Endothelial cell of umbilical vein (primary cell): Measurements from ENCODE around the gene ZNF470. TPM values are rescaled to one million over a fixed set of nuclear protein-coding genes. Genes with fewer than 3 reads are reported as not detected.

ENCODE experiments used
- BruUV-seq: library from RNA; stranded (reverse); fragments of 400-500 nt; replicated peaks from 2 replicates; lab custom pipeline; 2021; lab: Mats Ljungman, UMichigan
- CTCF ChIA-PET: fragments of 300-600, 350-600 bp; sonication (Branson Sonifier 250); formaldehyde crosslinking; loops from one replicate; lab custom pipeline; 2021; ENCODE audit warnings: antibody characterized with exemption, inconsistent platforms; lab: Charles Lee
- POLR2A ChIA-PET: fragments of 300-600, 350-600 bp; sonication (Branson Sonifier 250); formaldehyde crosslinking; loops from one replicate; lab custom pipeline; 2021; ENCODE audit warnings: antibody characterized with exemption, inconsistent platforms; lab: Charles Lee
- DNase-seq: peaks from one replicate; pipeline ENCODE4 v3.0.0-alpha.2; 2011; ENCODE audit warnings: low read depth, low spot score
- FAIRE-seq: peaks from 2 replicates; lab custom pipeline; 2011; peaks lifted over from hg19 to GRCh38; lab: Jason Lieb, UNC
- H2AFZ ChIP-seq: 2 replicates; pipeline ENCODE4 v1.6.0; 2012; ENCODE audit warnings: low read depth, low read length, control low read depth, inconsistent platforms
- H3K27ac ChIP-seq: 2 replicates; pipeline ENCODE4 v1.5.1; 2011; ENCODE audit warnings: low read depth, mild to moderate bottlenecking, control low read depth, low read length, moderate library complexity; ENCODE audit not compliant: insufficient read depth
- H3K27me3 ChIP-seq, 2 experiments: 2 replicates each; pipeline versions ENCODE4 v1.6.0 to v1.6.1; 2011; ENCODE audit warnings: low read length in 2 of 2, mixed read lengths in 1 of 2; ENCODE audit not compliant: control insufficient read depth in 2 of 2, insufficient read depth in 2 of 2
- H3K36me3 ChIP-seq, 2 experiments: 2 replicates in 1 of 2; 3 replicates in 1 of 2; pipeline ENCODE4 v1.5.1; 2011; ENCODE audit warnings: low read length in 2 of 2, mild to moderate bottlenecking in 1 of 2, moderate library complexity in 1 of 2; ENCODE audit not compliant: control insufficient read depth in 2 of 2, insufficient read depth in 2 of 2; ENCODE audit errors: extremely low read depth in 1 of 2
- H3K4me1 ChIP-seq: 3 replicates; pipeline ENCODE4 v1.5.1; 2011; ENCODE audit warnings: mild to moderate bottlenecking, low read length; ENCODE audit not compliant: control insufficient read depth, insufficient read depth; ENCODE audit errors: extremely low read depth
- H3K4me2 ChIP-seq: 2 replicates; pipeline ENCODE4 v1.6.1; 2011; ENCODE audit warnings: low read length, control low read depth, mixed read lengths; ENCODE audit not compliant: insufficient read depth
- H3K4me3 ChIP-seq, 3 experiments: fragments of 200-600 bp in 1 of 3; sonication (generic), shearing (Covaris generic) in 1 of 3; replicated peaks in 1 of 3; 2 replicates each; pipeline ENCODE4 v1.5.1; 2011 to 2016; ENCODE audit warnings: control low read depth in 3 of 3, low read length in 3 of 3, mild to moderate bottlenecking in 2 of 3, inconsistent platforms in 1 of 3, low read depth in 1 of 3, moderate library complexity in 1 of 3; ENCODE audit not compliant: insufficient read depth in 1 of 3
- H3K79me2 ChIP-seq: 2 replicates; pipeline ENCODE4 v1.6.0; 2012; ENCODE audit warnings: low read length, inconsistent platforms; ENCODE audit not compliant: control insufficient read depth, insufficient read depth
- H3K9ac ChIP-seq: replicated peaks from 2 replicates; pipeline ENCODE3; 2011; ENCODE audit warnings: low read length, control low read depth; ENCODE audit not compliant: insufficient read depth; ENCODE audit errors: extremely low read depth
- H3K9me1 ChIP-seq: replicated peaks from 3 replicates; pipeline ENCODE4 v1.6.0; 2011; ENCODE audit warnings: mild to moderate bottlenecking, low read length; ENCODE audit not compliant: control insufficient read depth, insufficient read depth; ENCODE audit errors: extremely low read depth
- H3K9me3 ChIP-seq: replicated peaks from 2 replicates; pipeline ENCODE4 v1.5.1; 2012; ENCODE audit warnings: low read length, inconsistent platforms; ENCODE audit not compliant: control insufficient read depth, insufficient read depth
- H4K20me1 ChIP-seq: replicated peaks from 2 replicates; pipeline ENCODE3; 2011; ENCODE audit warnings: mild to moderate bottlenecking, low read length; ENCODE audit not compliant: control insufficient read depth, insufficient read depth; ENCODE audit errors: extremely low read depth
- EZH2 ChIP-seq: IDR thresholded peaks from 2 replicates; pipeline ENCODE4 v1.6.1; 2012; ENCODE audit warnings: borderline replicate concordance, low read depth, mild to moderate bottlenecking, moderate library complexity, low read length, inconsistent platforms; ENCODE audit not compliant: severe bottlenecking
- FOS ChIP-seq: IDR thresholded peaks from 2 replicates; pipeline ENCODE4 v1.6.1; 2011; ENCODE audit warnings: mild to moderate bottlenecking, low read length, moderate library complexity, borderline replicate concordance; ENCODE audit not compliant: insufficient read depth
- GATA2 ChIP-seq: IDR thresholded peaks from 2 replicates; pipeline ENCODE4 v1.7.0; 2011; ENCODE audit warnings: low read depth, mild to moderate bottlenecking, moderate library complexity, mixed read lengths, low read length; ENCODE audit not compliant: insufficient read length, insufficient read depth
- JUN ChIP-seq: IDR thresholded peaks from 2 replicates; pipeline ENCODE4 v1.6.1; 2011; ENCODE audit warnings: borderline replicate concordance, low read depth; ENCODE audit not compliant: insufficient read length, insufficient read depth
- MYC ChIP-seq: IDR thresholded peaks from one replicate; pipeline ENCODE4 v1.6.1; 2011; ENCODE audit warnings: mild to moderate bottlenecking, low read depth, low read length
- POLR2A ChIP-seq: IDR thresholded peaks from 2 replicates; pipeline ENCODE4 v1.6.1; 2012; ENCODE audit warnings: low read depth, mild to moderate bottlenecking, control low read depth, low read length
- POLR2AphosphoS5 ChIP-seq: IDR thresholded peaks from 2 replicates; pipeline ENCODE4 v1.6.1; 2012; ENCODE audit warnings: low read depth, mild to moderate bottlenecking, control low read depth, low read length, moderate library complexity; ENCODE audit not compliant: insufficient read depth
- dilution Hi-C: fragments of 300-500 bp; cut with MboI; formaldehyde crosslinking; loops from one replicate; pipeline ENCODE4 v1.15.0; 2019; ENCODE audit warnings: low sequenced_read_pairs; ENCODE audit not compliant: extremely low pct_ligation_motif_present
- intact Hi-C: fragments of 100-400 bp; cut with micrococcal nuclease; formaldehyde crosslinking; loops from one replicate; pipeline ENCODE4 v1.10.0; 2022
- polyA plus RNA-seq, 4 experiments: library from polyadenylated mRNA; depleted of rRNA in 3 of 4; stranded (reverse) in 3 of 4; unstranded in 1 of 4; fragments of >200 nt; gene quantifications; 2 replicates each; pipeline versions ENCODE4 v1.2.1 to v1.2.3, GENCODE V29; 2011 to 2012; ENCODE audit warnings: missing spikeins in 1 of 4
- total RNA-seq: library from RNA; stranded (reverse); gene quantifications from 2 replicates; pipeline ENCODE4 v1.2.3, GENCODE V29; 2021
- TF ChIP-seq, protein P1 (sequence below), 2 donors: IDR thresholded peaks; 1 replicate in 1 of 2; 2 replicates in 1 of 2; pipeline ENCODE4 v1.5.1; 2011; ENCODE audit warnings: low read length in 2 of 2, mild to moderate bottlenecking in 2 of 2, moderate library complexity in 2 of 2, control low read depth in 1 of 2, inconsistent platforms in 1 of 2, low read depth in 1 of 2; ENCODE audit not compliant: insufficient read depth in 1 of 2; ENCODE audit errors: extremely low read depth in 1 of 2
- TF ChIP-seq, protein P2 (sequence below): IDR thresholded peaks from 2 replicates; pipeline ENCODE4 v1.6.1; 2011; ENCODE audit not compliant: insufficient read depth, insufficient read length

ZNF470 gene
- total and polyA plus RNA-seq, 2 donors (not counting 3 experiments of a cell fraction or from before 2014, with no cell fraction given): 1.0 to 3.9 TPM

DNA sequence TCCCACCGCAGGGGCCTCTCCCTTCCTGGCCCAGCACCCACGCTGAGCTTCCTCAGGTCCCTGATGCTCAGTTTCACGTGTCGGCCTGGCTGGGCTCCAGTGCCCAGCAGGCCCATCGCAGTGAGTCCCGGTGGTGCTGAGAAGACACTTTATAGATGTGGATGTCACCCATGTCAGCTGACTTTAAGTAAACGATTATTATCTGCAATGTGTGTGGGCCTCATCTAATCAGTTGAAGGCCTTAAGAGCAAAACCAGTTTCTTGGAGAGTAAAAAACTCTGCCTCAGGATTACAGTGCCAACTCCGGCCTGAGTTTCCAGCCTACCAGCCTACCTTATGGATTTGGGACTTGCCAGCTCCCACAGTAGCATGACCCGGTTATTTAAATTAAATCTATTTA lies 58.4 kb downstream of the ZNF470 start:
- H3K9me3 ChIP-seq: peaks cover 2% of the 10 kb centered on the region
- CTCF ChIA-PET: no interaction called here
- POLR2A ChIA-PET: no interaction called here

DNA sequence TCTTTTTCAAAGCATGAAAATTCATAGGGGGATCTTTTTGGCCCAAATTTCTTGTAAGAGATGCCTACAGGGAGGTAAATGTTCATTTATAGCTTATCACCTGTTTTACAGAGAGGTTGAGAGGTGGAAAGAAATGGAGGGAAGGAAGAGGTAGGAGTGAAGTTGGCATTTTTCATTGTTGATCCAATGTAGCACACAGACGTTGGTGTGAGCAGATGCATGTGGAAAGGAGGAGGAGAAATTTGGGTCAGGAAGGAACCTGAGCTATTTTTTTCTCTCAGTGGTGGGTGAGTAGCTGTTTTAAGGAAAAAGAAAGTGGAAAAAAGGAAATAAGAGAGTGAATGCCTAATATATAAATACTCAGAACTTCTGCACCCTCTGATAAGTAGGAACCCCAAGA lies 65.8 kb downstream of the ZNF470 start:
- peaks cover 7% of the 10 kb centered on the region for H3K9me3 ChIP-seq
- intact Hi-C loops: no loop called here
- BruUV-seq: no TSS peak

More for the DNA sequence above, 58.4 kb downstream of the ZNF470 start:
- H4K20me1 ChIP-seq: no peaks in the 10 kb centered on the region
- H3K4me3 ChIP-seq: no peak overlapping the region
- no peaks in the 10 kb centered on the region for H3K4me1 ChIP-seq
- no peak overlapping the region for H3K4me2 ChIP-seq
- no peak overlapping the region for H3K27ac ChIP-seq
- H3K27me3 ChIP-seq: no peaks in the 10 kb centered on the region
- no TSS peak for BruUV-seq
- H3K9me1 ChIP-seq: no peaks in the 10 kb centered on the region
- DNase-seq: no peak
- dilution Hi-C loops (no loop called here), intact Hi-C loops (no loop called here)
- TF ChIP-seq, protein P1, sequence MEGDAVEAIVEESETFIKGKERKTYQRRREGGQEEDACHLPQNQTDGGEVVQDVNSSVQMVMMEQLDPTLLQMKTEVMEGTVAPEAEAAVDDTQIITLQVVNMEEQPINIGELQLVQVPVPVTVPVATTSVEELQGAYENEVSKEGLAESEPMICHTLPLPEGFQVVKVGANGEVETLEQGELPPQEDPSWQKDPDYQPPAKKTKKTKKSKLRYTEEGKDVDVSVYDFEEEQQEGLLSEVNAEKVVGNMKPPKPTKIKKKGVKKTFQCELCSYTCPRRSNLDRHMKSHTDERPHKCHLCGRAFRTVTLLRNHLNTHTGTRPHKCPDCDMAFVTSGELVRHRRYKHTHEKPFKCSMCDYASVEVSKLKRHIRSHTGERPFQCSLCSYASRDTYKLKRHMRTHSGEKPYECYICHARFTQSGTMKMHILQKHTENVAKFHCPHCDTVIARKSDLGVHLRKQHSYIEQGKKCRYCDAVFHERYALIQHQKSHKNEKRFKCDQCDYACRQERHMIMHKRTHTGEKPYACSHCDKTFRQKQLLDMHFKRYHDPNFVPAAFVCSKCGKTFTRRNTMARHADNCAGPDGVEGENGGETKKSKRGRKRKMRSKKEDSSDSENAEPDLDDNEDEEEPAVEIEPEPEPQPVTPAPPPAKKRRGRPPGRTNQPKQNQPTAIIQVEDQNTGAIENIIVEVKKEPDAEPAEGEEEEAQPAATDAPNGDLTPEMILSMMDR (IDR thresholded peaks at IDR 0.05; ENCODE audit: extremely low read depth in 1 of 2, insufficient read depth in 1 of 2, low read depth in 1 of 2, low read length in 2 of 2): no peak
- TF ChIP-seq JUN (no peak), MYC (no peak), POLR2AphosphoS5 (no peak), EZH2 (no peak)
- TF ChIP-seq, protein P2, sequence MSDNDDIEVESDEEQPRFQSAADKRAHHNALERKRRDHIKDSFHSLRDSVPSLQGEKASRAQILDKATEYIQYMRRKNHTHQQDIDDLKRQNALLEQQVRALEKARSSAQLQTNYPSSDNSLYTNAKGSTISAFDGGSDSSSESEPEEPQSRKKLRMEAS: no peak
- FAIRE-seq: no peak
- H3K79me2 ChIP-seq: no peaks in the 10 kb centered on the region
- H3K36me3 ChIP-seq: peaks cover 3 to 16% of the 10 kb centered on the region in 2 experiments
- H2AFZ ChIP-seq: no peak overlapping the region
- H3K9ac ChIP-seq: no peak overlapping the region

More for the DNA sequence above, 65.8 kb downstream of the ZNF470 start:
- TF ChIP-seq FOS: no peak
- TF ChIP-seq, protein P1 (IDR thresholded peaks at IDR 0.05; ENCODE audit: extremely low read depth in 1 of 2, insufficient read depth in 1 of 2, low read depth in 1 of 2, low read length in 2 of 2): no peak
- no peak for TF ChIP-seq MYC
- TF ChIP-seq POLR2A: no peak
- no peak for TF ChIP-seq POLR2AphosphoS5
- no peak for TF ChIP-seq EZH2
- TF ChIP-seq GATA2: no peak
- no peak for TF ChIP-seq JUN
- TF ChIP-seq, protein P2: no peak
- Histone ChIP-seq H3K9ac (no peak overlapping the region), H3K4me1 (no peaks in the 10 kb centered on the region), H3K79me2 (no peaks in the 10 kb centered on the region), H3K36me3 (no peaks in the 10 kb centered on the region), H3K9me1 (no peaks in the 10 kb centered on the region), H3K4me2 (no peak overlapping the region), H3K27me3 (no peaks in the 10 kb centered on the region), H3K27ac (no peak overlapping the region), H4K20me1 (no peaks in the 10 kb centered on the region), H3K4me3 (no peak overlapping the region), H2AFZ (no peak overlapping the region)
- FAIRE-seq: no peak
- ChIA-PET CTCF (no interaction called here), POLR2A (no interaction called here)
- no peak for DNase-seq
- dilution Hi-C loops: no loop called here
